Fibroblast of lung (primary cell): ENCODE measurements around the gene KHNYN.

ENCODE experiments used
- EZH2 ChIP-seq: IDR thresholded peaks from 2 replicates; pipeline ENCODE4 v1.5.1; 2012; ENCODE audit warnings: low read length, control low read depth, mild to moderate bottlenecking; ENCODE audit errors: missing control alignments
- TF ChIP-seq, protein P1 (sequence below), 2 donors: IDR thresholded peaks in 1 of 2; conservative IDR thresholded peaks in 1 of 2; 1 replicate in 1 of 2; 2 replicates in 1 of 2; pipeline ENCODE4 v1.5.1; 2011 to 2012; ENCODE audit warnings: low read length in 2 of 2, control low read depth in 1 of 2, inconsistent platforms in 1 of 2, low read depth in 1 of 2, mild to moderate bottlenecking in 1 of 2

DNA sequence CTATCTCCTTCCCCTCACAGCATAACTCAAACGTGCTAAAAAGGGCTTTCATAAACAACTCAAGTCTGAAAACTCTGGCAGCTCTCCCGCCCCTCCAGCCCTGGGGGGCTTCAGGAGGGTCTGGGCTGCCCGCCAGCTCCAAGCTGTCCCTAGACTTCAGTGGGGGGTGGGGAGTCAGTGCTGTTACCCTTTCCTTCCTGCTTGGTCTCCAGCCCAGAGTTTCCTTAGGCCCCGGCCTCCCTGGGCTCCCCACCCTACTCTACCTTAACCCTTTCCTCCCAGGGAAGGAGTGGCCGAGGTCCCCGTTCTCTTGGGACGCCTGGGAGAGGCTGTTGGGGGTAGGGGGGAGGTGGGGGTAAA lies 31.5 kb upstream of the KHNYN start:
- TF ChIP-seq, protein P1, sequence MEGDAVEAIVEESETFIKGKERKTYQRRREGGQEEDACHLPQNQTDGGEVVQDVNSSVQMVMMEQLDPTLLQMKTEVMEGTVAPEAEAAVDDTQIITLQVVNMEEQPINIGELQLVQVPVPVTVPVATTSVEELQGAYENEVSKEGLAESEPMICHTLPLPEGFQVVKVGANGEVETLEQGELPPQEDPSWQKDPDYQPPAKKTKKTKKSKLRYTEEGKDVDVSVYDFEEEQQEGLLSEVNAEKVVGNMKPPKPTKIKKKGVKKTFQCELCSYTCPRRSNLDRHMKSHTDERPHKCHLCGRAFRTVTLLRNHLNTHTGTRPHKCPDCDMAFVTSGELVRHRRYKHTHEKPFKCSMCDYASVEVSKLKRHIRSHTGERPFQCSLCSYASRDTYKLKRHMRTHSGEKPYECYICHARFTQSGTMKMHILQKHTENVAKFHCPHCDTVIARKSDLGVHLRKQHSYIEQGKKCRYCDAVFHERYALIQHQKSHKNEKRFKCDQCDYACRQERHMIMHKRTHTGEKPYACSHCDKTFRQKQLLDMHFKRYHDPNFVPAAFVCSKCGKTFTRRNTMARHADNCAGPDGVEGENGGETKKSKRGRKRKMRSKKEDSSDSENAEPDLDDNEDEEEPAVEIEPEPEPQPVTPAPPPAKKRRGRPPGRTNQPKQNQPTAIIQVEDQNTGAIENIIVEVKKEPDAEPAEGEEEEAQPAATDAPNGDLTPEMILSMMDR (conservative IDR thresholded peaks at IDR 0.05 in 1 of 2, IDR thresholded peaks at IDR 0.05 in 1 of 2; ENCODE audit: low read depth in 1 of 2, low read length in 2 of 2): no peak
- no peak for TF ChIP-seq EZH2
